ENCODE data around the gene GGA1.

GGA1 gene

GRCh38 chr22:37569009-37569920 lies 39.4 kb upstream of the GGA1 start:
- no peak for TF ChIP-seq CTCF (IDR thresholded peaks at IDR 0.05; ENCODE audit: insufficient read depth, low read length, missing control alignments)
- ChIA-PET CTCF (interaction anchor here (0.7 to 22.2 kb wide), 8 partner anchors 8 to 74 kb away, joined by 3 to 728 read pairs (median 61); partner anchors contain the start of genes CARD10, CDC42EP1, GGA1 and LGALS2), POLR2A (interaction anchor here (1.5 kb wide), 1 partner anchor 23 kb away, joined by 4 read pairs; no protein-coding TSS in a partner anchor)
- no peak for DNase-seq (ENCODE audit: low read depth, low spot score)
- no peak overlapping the region for H3K4me3 ChIP-seq (ENCODE audit: low read depth, low read length)

GRCh38 chr22:37569921-37570660 lies 38.5 kb upstream of the GGA1 start:
- TF ChIP-seq CTCF (IDR thresholded peaks at IDR 0.05; ENCODE audit: insufficient read depth, low read length, missing control alignments) = no peak
- DNase-seq (ENCODE audit: low read depth, low spot score) = no peak
- no peak overlapping the region for H3K4me3 ChIP-seq (ENCODE audit: low read depth, low read length)
- ChIA-PET CTCF (interaction anchor here (0.7 to 22.2 kb wide), 7 partner anchors 12 to 36 kb away, joined by 3 to 728 read pairs (median 4); partner anchors contain the start of gene CDC42EP1), POLR2A (interaction anchor here (0.7 to 1.5 kb wide), 2 partner anchors 20 to 23 kb away, joined by 3 to 4 read pairs; no protein-coding TSS in a partner anchor)

- no peak for TF ChIP-seq CTCF (IDR thresholded peaks at IDR 0.05; ENCODE audit: insufficient read depth, low read length, missing control alignments)
- ChIA-PET CTCF (interaction anchor here (0.7 to 22.2 kb wide), 6 partner anchors 12 to 36 kb away, joined by 3 to 728 read pairs (median 37); partner anchors contain the start of gene CDC42EP1), POLR2A (interaction anchor here (0.7 to 1.5 kb wide), 2 partner anchors 21 to 22 kb away, joined by 3 to 4 read pairs; no protein-coding TSS in a partner anchor)
- no peak for DNase-seq (ENCODE audit: low read depth, low spot score)
- no peak overlapping the region for H3K4me3 ChIP-seq (ENCODE audit: low read depth, low read length)
Measured at GRCh38 chr22:37570661-37570976, 38.0 kb upstream of the GGA1 start.

GRCh38 chr22:37571258-37571991 lies 37.2 kb upstream of the GGA1 start:
- H3K4me3 ChIP-seq (ENCODE audit: low read depth, low read length) = no peak overlapping the region
- peak; percentile 13 for TF ChIP-seq CTCF (IDR thresholded peaks at IDR 0.05; ENCODE audit: insufficient read depth, low read length, missing control alignments)
- CTCF ChIA-PET = interaction anchor here (0.8 to 22.2 kb wide), 5 partner anchors 11 to 35 kb away, joined by 3 to 728 read pairs (median 70); partner anchors contain the start of gene CDC42EP1
- POLR2A ChIA-PET = interaction anchor here (1.5 kb wide), 1 partner anchor 21 kb away, joined by 4 read pairs; no protein-coding TSS in a partner anchor
- no peak for DNase-seq (ENCODE audit: low read depth, low spot score)

GRCh38 chr22:37571992-37572373 lies 36.7 kb upstream of the GGA1 start:
- no peak for TF ChIP-seq CTCF (IDR thresholded peaks at IDR 0.05; ENCODE audit: insufficient read depth, low read length, missing control alignments)
- ChIA-PET POLR2A (no interaction called here), CTCF (interaction anchor here (0.7 to 22.2 kb wide), 3 partner anchors 11 to 27 kb away, joined by 3 to 728 read pairs (median 7); no protein-coding TSS in a partner anchor)
- no peak overlapping the region for H3K4me3 ChIP-seq (ENCODE audit: low read depth, low read length)
- DNase-seq (ENCODE audit: low read depth, low spot score) = no peak

Data from AG04449 (cell line).